HG02840 (cell line): ENCODE results near the gene ARHGAP11A.

ENCODE experiments used
- ATAC-seq: cut with Tn5 transposase; IDR thresholded peaks from one replicate; pipeline ENCODE4 v1.9.1; 2021; ENCODE audit warnings: mild to moderate bottlenecking, moderate library complexity, moderate number of reproducible peaks; ENCODE audit not compliant: unreplicated experiment, low FRiP score

Gene ARHGAP11A

GRCh38 chr15:32682977-32683630 lies 67.8 kb downstream of the ARHGAP11A start:
- ATAC-seq: no peak

- no peak for ATAC-seq
Measured at GRCh38 chr15:32683906-32684584, 68.7 kb downstream of the ARHGAP11A start.

- ATAC-seq: no peak
Measured at GRCh38 chr15:32685576-32685975, 70.3 kb downstream of the ARHGAP11A start.

- ATAC-seq: no peak
Measured at GRCh38 chr15:32687556-32687955, 72.3 kb downstream of the ARHGAP11A start.

- ATAC-seq: no peak
Measured at GRCh38 chr15:32688151-32688639, 72.9 kb downstream of the ARHGAP11A start.
